ENCODE data around the gene NANOG. TPM values are rescaled to one million over a fixed set of nuclear protein-coding genes. Genes with fewer than 3 reads are reported as not detected.

Gene NANOG
- total and polyA plus RNA-seq, 2 donors (not counting 1 experiment from before 2014, with no cell fraction given): not detected

GRCh38 chr12:7748852-7749251 lies 40.4 kb upstream of the NANOG start:
- Histone ChIP-seq H3K9ac (ENCODE audit: low read length) (no peak overlapping the region), H3K79me2 (ENCODE audit: control insufficient read depth, insufficient read depth, low read length) (no peaks in the 10 kb centered on the region), H2AFZ (ENCODE audit: insufficient read depth, low read depth, low read length, poor library complexity, severe bottlenecking) (no peak overlapping the region), H3K27ac (ENCODE audit: low read length in 2 of 2) (peak overlapping the region in 1 of 2 donors; percentile 36), H3K27me3 (replicated peaks in 1 of 4; ENCODE audit: control extremely low read depth in 1 of 4, control insufficient read depth in 3 of 4, insufficient read depth in 4 of 4, low read length in 3 of 4) (no peaks in the 10 kb centered on the region), H4K20me1 (ENCODE audit: control insufficient read depth, insufficient read depth, low read length, poor library complexity, severe bottlenecking) (no peaks in the 10 kb centered on the region), H3K9me3 (ENCODE audit: control extremely low read depth in 1 of 3, control insufficient read depth in 2 of 3, insufficient read depth in 1 of 3, low read length in 2 of 3) (peaks cover 0 to 5% (median under 1%) of the 10 kb centered on the region in 3 donors), H3K4me3 (ENCODE audit: control extremely low read depth in 1 of 5, extremely low read depth in 1 of 5, insufficient read depth in 1 of 5, low read depth in 2 of 5, low read length in 4 of 5) (no peak overlapping the region), H3K4me2 (replicated peaks; ENCODE audit: low read depth, low read length, poor library complexity, severe bottlenecking) (no peak overlapping the region), H3K36me3 (replicated peaks in 1 of 2; ENCODE audit: control extremely low read depth in 1 of 2, control insufficient read depth in 1 of 2, extremely low read depth in 1 of 2, insufficient read depth in 2 of 2, low read length in 1 of 2) (no peaks in the 10 kb centered on the region), H3K4me1 (ENCODE audit: control insufficient read depth in 2 of 2, insufficient read depth in 2 of 2, low read length in 2 of 2) (peaks cover 4 to 38% of the 10 kb centered on the region in 2 donors)
- POLR2A ChIA-PET: no interaction called here
- CTCF ChIA-PET: no interaction called here
- Mint-ChIP-seq H3K27ac (no peak overlapping the region), H3K4me1 (peaks cover 15% of the 10 kb centered on the region), H3K4me3 (no peak overlapping the region), H3K27me3 (peaks cover 8% of the 10 kb centered on the region), H3K9me3 (ENCODE audit: insufficient read depth) (no peaks in the 10 kb centered on the region)
- DNase-seq (peak; percentile 5), ATAC-seq (ENCODE audit: low read depth) (no peak)
- TF ChIP-seq EZH2 (IDR thresholded peaks at IDR 0.05; ENCODE audit: borderline replicate concordance, insufficient read depth, low read depth, low read length, poor library complexity, severe bottlenecking) (no peak), CTCF (IDR thresholded peaks at IDR 0.05) (no peak)
- intact Hi-C loops (cut with micrococcal nuclease): no loop called here
- WGBS (ENCODE audit: insufficient coverage): 4% methylated on average over 4 of the region's 4 CpGs

- intact Hi-C loops (cut with micrococcal nuclease): no loop called here
- H3K4me1 ChIP-seq (ENCODE audit: control insufficient read depth in 2 of 2, insufficient read depth in 2 of 2, low read length in 2 of 2): peaks cover 4 to 41% of the 10 kb centered on the region in 2 donors
- DNase-seq (peak; percentile 9), ATAC-seq (ENCODE audit: low read depth) (no peak)
- H3K36me3 ChIP-seq (replicated peaks in 1 of 2; ENCODE audit: control extremely low read depth in 1 of 2, control insufficient read depth in 1 of 2, extremely low read depth in 1 of 2, insufficient read depth in 2 of 2, low read length in 1 of 2): no peaks in the 10 kb centered on the region
- TF ChIP-seq CTCF (IDR thresholded peaks at IDR 0.05): no peak
- TF ChIP-seq EZH2 (IDR thresholded peaks at IDR 0.05; ENCODE audit: borderline replicate concordance, insufficient read depth, low read depth, low read length, poor library complexity, severe bottlenecking): no peak
- ChIA-PET CTCF (no interaction called here), POLR2A (no interaction called here)
- no peak overlapping the region for H3K9ac ChIP-seq (ENCODE audit: low read length)
- H3K27ac Mint-ChIP-seq: no peak overlapping the region
- H3K4me2 ChIP-seq (replicated peaks; ENCODE audit: low read depth, low read length, poor library complexity, severe bottlenecking): no peak overlapping the region
- WGBS (ENCODE audit: insufficient coverage): 53% methylated on average over 6 of the region's 8 CpGs
- no peaks in the 10 kb centered on the region for H4K20me1 ChIP-seq (ENCODE audit: control insufficient read depth, insufficient read depth, low read length, poor library complexity, severe bottlenecking)
- no peaks in the 10 kb centered on the region for H3K79me2 ChIP-seq (ENCODE audit: control insufficient read depth, insufficient read depth, low read length)
- H3K27me3 ChIP-seq (replicated peaks in 1 of 4; ENCODE audit: control extremely low read depth in 1 of 4, control insufficient read depth in 3 of 4, insufficient read depth in 4 of 4, low read length in 3 of 4): no peaks in the 10 kb centered on the region
- H3K27me3 Mint-ChIP-seq: peaks cover 8% of the 10 kb centered on the region
- H3K9me3 ChIP-seq (ENCODE audit: control extremely low read depth in 1 of 3, control insufficient read depth in 2 of 3, insufficient read depth in 1 of 3, low read length in 2 of 3): peaks cover 0 to 3% (median 0%) of the 10 kb centered on the region in 3 donors
- peaks cover 11% of the 10 kb centered on the region for H3K4me1 Mint-ChIP-seq
- no peaks in the 10 kb centered on the region for H3K9me3 Mint-ChIP-seq (ENCODE audit: insufficient read depth)
- H3K27ac ChIP-seq (ENCODE audit: low read length in 2 of 2): peak overlapping the region in 1 of 2 donors; percentile 36
- no peak overlapping the region for H2AFZ ChIP-seq (ENCODE audit: insufficient read depth, low read depth, low read length, poor library complexity, severe bottlenecking)
- no peak overlapping the region for H3K4me3 Mint-ChIP-seq
- H3K4me3 ChIP-seq (ENCODE audit: control extremely low read depth in 1 of 5, extremely low read depth in 1 of 5, insufficient read depth in 1 of 5, low read depth in 2 of 5, low read length in 4 of 5): no peak overlapping the region
Measured at GRCh38 chr12:7749442-7749841, 39.8 kb upstream of the NANOG start.

Data from B cell (primary cell).